Measurements from ENCODE around the gene TXNDC15. TPM values are rescaled to one million over a fixed set of nuclear protein-coding genes. Genes with fewer than 3 reads are reported as not detected.

Gene TXNDC15
- total RNA-seq, 1 experiment from 2014 or later = 30.5 TPM

- no peak for DNase-seq (ENCODE audit: low read depth)
Measured at GRCh38 chr5:134917070-134917815, 43.1 kb downstream of the TXNDC15 start.

DNA sequence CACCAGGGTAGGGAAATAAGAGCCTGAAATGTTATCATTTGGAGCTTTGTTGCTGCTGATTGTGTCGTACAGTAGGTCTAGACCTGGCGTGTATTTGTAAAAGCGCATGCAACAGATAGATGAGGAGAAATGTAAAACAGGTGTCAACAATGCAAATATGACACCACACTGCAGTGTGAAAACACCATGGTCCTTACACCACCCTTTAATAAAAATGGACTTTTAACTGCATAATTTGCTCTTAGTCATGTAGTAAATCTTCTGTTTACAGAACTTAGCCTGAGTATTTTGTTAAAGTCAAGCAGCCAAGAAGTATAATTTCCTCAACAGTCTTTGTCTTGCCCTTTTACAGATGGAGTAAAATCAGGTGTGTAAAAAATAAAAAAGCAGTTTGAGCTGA, 44.7 kb downstream of the TXNDC15 start:
- DNase-seq (ENCODE audit: low read depth) = no peak

DNA sequence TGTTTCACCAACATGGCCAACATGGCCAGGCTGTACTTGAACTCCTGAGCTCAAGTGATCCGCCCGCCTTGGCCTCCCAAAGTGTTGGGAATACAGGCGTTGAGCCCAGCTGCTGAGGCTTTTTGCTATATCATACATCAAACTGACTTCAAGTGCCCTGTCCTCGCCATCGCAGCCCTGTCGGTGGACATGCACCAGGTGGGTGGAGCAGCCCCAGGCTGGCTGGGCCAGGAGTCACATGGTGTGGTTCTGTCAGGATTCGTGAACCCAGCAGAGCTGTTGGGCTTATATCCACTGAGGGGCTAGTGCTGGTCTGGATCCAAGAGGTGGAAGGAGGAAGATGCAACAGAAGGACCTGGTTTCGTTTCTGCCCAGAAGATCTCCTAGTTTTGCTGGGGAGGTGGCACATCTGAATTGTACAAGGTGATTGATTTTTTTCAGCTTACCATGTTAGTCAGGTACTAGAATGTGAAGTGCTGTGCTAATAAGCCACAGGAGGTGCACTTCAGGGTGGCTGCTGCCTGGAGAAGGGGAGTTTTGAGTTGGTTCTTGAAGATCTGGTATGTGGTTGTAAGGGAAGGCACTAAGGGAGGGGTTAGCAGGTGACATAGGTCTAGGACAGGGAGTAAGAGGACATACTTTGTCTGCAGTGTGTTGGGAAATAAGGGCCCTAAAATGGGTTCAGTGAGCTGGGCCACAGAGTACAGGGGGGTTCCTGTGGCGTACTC, 46.8 kb downstream of the TXNDC15 start:
- DNase-seq (ENCODE audit: low read depth) = no peak

- no peak for DNase-seq (ENCODE audit: low read depth)
Measured at GRCh38 chr5:134932508-134932907, 58.3 kb downstream of the TXNDC15 start.

- no peak for DNase-seq (ENCODE audit: low read depth)
Measured at GRCh38 chr5:134934202-134934601, 60.0 kb downstream of the TXNDC15 start.

- no peak for DNase-seq (ENCODE audit: low read depth)
Measured at GRCh38 chr5:134935711-134936602, 61.8 kb downstream of the TXNDC15 start.

GRCh38 chr5:134937526-134937925, 63.4 kb downstream of the TXNDC15 start:
- DNase-seq (ENCODE audit: low read depth) = no peak

DNA sequence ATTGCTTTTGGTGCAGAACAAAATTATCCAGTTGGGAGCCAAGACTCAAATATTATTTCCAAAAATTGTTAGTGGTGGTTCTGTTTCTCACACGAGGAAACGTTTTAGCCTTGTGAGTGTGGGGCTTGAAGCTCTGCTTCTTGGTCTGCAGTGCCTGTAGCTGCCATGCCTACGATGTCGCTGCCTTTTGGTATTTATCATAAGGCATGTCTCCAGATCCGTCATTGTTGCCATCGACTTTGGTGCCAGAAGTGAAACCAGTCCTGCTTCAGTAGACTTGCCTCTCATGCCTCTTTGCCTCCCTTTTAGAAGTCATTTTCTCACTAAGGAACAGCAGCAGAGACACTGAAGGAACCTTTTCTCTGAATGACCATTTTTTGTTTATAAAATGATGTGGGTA, 63.9 kb downstream of the TXNDC15 start:
- no peak for DNase-seq (ENCODE audit: low read depth)

GRCh38 chr5:134939500-134939899, 65.3 kb downstream of the TXNDC15 start:
- DNase-seq (ENCODE audit: low read depth) = no peak

DNA sequence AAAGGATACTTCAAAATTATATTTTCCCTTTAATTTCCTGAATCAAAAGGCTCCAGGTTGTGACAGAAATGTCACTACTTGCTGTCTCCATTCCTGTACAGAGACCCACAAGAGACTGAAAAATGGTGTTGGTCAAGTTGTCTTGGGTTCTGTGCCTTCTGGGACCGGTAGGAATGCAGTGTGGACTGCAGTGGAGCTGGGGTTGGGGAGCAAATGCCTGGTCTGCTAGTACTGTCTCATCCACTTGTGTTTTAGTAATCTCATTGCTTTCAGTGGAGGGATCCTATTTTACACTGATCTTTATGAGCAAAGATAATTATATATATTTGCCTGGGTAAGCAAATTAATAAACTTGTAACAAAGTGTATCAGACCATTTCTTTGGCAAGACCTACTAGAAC, 69.4 kb downstream of the TXNDC15 start:
- DNase-seq (ENCODE audit: low read depth) = no peak

DNA sequence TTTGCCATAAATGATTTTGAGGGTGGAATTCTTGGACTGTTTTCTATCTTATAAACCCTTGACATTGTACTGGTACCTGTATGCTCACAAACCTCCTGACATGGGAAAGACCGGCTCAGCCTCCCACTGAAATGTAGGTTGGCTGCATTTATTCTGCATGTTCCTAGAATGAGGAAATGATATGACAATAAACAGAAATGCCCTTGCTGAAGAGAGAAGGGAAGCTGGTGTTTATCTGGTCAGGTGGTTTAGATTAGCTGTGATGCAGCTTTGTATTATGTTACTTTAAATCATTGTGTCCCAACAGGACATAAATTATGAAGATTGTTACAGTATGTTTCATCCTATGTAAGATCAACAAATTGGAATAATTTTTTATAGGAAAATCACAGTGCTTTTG, 70.5 kb downstream of the TXNDC15 start:
- DNase-seq (ENCODE audit: low read depth) = no peak

- DNase-seq (ENCODE audit: low read depth) = no peak
Measured at GRCh38 chr5:134945041-134945440, 70.9 kb downstream of the TXNDC15 start.

GRCh38 chr5:134948911-134949310, 74.7 kb downstream of the TXNDC15 start:
- peak; percentile 64 for DNase-seq (ENCODE audit: low read depth)

- DNase-seq (ENCODE audit: low read depth) = no peak
Measured at GRCh38 chr5:134949316-134949715, 75.1 kb downstream of the TXNDC15 start.

Small RNAs within 50 kb of the gene (small RNA-seq; reads per million reads assigned to genes)
- gene MIR4461 (not detected), gene MTND3P25 (not detected), gene MTND4LP30 (not detected)

Other genes starting within 250 kb of the TXNDC15 start
- 41.9 and 49.5 TPM in 2 replicates for gene SAR1B, start 241.5 kb upstream of the TXNDC15 start, total RNA-seq (2014; rRNA removed; shearing (Covaris generic))
- gene SEC24A, start 225.6 kb upstream of the TXNDC15 start, total RNA-seq (2014; rRNA removed; shearing (Covaris generic)) = 8.5 and 10.8 TPM in 2 replicates
- gene CAMLG, start 135.8 kb upstream of the TXNDC15 start, total RNA-seq (2014; rRNA removed; shearing (Covaris generic)) = 17.0 and 24.8 TPM in 2 replicates
- 40.3 and 47.3 TPM in 2 replicates for gene DDX46, start 115.6 kb upstream of the TXNDC15 start, total RNA-seq (2014; rRNA removed; shearing (Covaris generic))
- gene C5orf24, start 28.4 kb upstream of the TXNDC15 start, total RNA-seq (2014; rRNA removed; shearing (Covaris generic)) = 19.7 and 33.4 TPM in 2 replicates
- gene PCBD2, start 30.8 kb downstream of the TXNDC15 start, total RNA-seq (2014; rRNA removed; shearing (Covaris generic)) = 9.1 and 10.0 TPM in 2 replicates
- 0.13 and 0.30 TPM in 2 replicates for gene CATSPER3, start 93.5 kb downstream of the TXNDC15 start, total RNA-seq (2014; rRNA removed; shearing (Covaris generic))
- gene PITX1, start 159.9 kb downstream of the TXNDC15 start, total RNA-seq (2014; rRNA removed; shearing (Covaris generic)) = 38.6 and 52.2 TPM in 2 replicates

Measured in HT1080 (cell line).